ENCODE results near the gene FAM72C. TPM values are rescaled to one million over a fixed set of nuclear protein-coding genes. Genes with fewer than 3 reads are reported as not detected.
"Not testable (repeated sequence)": the region's sequence is repeated elsewhere in the genome, so short reads cannot be mapped to it uniquely, and the experiment has no call there.

FAM72C gene
- under 1 TPM in 1 of 4 donors, not detected in 3; 0.13 TPM for total RNA-seq
- under 1 TPM in 1 of 3 donors, not detected in 2; 0.05 TPM for polyA plus RNA-seq
- long read RNA-seq, donor 1: 0 reads
- long read RNA-seq, donor 2: 0 reads

DNA sequence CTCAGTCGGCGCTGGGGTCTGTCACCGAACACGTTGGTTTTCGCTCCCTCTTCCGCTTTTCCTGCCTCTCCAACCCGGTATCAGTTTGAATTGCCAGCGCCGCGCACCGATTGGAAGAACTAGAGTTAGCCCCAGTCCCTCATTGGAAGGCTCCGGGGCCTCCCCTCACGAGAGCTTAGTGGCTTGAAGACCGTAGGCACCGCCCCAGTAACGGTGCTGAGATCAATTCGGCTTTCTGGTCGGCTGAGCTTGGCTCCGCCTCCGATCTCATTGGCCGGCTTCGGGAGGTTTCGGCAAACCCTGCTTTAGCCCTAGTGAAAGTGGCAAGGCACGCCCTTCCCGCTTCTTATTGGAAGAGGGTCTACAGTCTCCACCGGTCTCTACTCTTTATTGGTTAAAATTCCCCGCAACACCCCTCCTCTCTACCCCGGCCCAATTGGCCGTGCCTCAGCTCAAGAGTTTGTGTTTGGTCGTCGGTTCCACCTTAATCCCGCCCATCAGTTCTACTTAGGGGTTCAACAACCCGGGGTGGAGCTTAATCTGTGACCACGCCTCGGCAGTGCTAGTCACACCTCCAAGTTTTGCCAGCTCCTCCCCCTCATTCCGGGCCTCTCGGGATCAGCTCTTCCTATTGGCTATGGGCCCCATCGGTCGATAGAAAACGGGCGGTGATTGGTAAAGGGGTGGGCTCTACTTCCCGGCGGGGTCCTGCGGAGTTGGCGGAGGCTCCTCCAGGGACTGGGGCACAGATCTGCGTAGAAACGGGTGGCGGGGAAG lies at the start of gene FAM72C:
TSS of gene FAM72C (minus strand) at position 63 of the 777 bp plus-strand sequence. CDS start 845 bp downstream, outside the sequence.
- H3K27me3 ChIP-seq (ENCODE audit: insufficient read depth in 3 of 3, low read length in 2 of 3); H3K27ac ChIP-seq; H3K4me1 ChIP-seq; H3K4me3 ChIP-seq; H3K9me3 ChIP-seq; DNase-seq; H3K36me3 ChIP-seq (ENCODE audit: insufficient read depth in 1 of 2, low read depth in 1 of 2); intact Hi-C loops (cut with DNase I): not testable (repeated sequence)
- ATAC-seq: peak; percentile 91 to 93 (median 92)
- WGBS, 3 donors: no CpG with 5 or more reads among the region's 48 CpGs

- intact Hi-C loops (cut with DNase I); H3K9me3 ChIP-seq; H3K27me3 ChIP-seq (ENCODE audit: insufficient read depth in 3 of 3, low read length in 2 of 3); H3K4me1 ChIP-seq; H3K36me3 ChIP-seq (ENCODE audit: insufficient read depth in 1 of 2, low read depth in 1 of 2); DNase-seq; H3K27ac ChIP-seq; ATAC-seq; H3K4me3 ChIP-seq: not testable (repeated sequence)
- WGBS, 3 donors: no CpG with 5 or more reads among the region's 3 CpGs
These were observed 48.4 kb upstream of the FAM72C start for GRCh38 chr1:144020001-144020738.

DNA sequence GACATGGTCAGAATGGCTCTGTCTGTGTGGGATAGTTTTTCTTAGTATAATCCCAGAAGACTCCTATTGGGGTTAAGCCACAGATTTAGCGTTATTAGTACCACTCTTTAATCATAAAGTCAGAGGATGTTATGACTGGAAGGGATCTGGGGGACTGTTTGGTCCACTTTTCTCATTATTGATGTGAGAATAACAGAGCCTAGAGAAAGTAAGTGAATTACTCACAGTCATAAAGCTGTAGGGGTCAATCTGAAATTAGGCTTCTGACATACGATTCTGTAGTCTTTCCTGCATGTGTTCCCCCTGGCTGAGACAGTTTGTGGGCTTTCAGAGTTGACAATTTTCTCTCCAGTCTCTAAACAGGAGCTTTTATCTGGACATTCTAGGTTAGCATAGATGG lies 47.3 kb upstream of the FAM72C start:
- intact Hi-C loops (cut with DNase I); H3K27me3 ChIP-seq (ENCODE audit: insufficient read depth in 3 of 3, low read length in 2 of 3); H3K9me3 ChIP-seq; H3K4me3 ChIP-seq; ATAC-seq; H3K27ac ChIP-seq; DNase-seq; H3K36me3 ChIP-seq (ENCODE audit: insufficient read depth in 1 of 2, low read depth in 1 of 2); H3K4me1 ChIP-seq: not testable (repeated sequence)
- WGBS, 3 donors: no CpG with 5 or more reads among the region's 2 CpGs

GRCh38 chr1:144015180-144015966 lies 43.6 kb upstream of the FAM72C start:
- peak in 3 of 4 donors; percentile 32 to 52 (median 44) for ATAC-seq
- H3K9me3 ChIP-seq; intact Hi-C loops (cut with DNase I); H3K36me3 ChIP-seq (ENCODE audit: insufficient read depth in 1 of 2, low read depth in 1 of 2); H3K4me3 ChIP-seq; H3K27ac ChIP-seq; H3K4me1 ChIP-seq; H3K27me3 ChIP-seq (ENCODE audit: insufficient read depth in 3 of 3, low read length in 2 of 3); DNase-seq: not testable (repeated sequence)
- WGBS, 3 donors: 4 to 23% (median 13%) methylated on average over 2 to 3 of the region's 8 CpGs

DNA sequence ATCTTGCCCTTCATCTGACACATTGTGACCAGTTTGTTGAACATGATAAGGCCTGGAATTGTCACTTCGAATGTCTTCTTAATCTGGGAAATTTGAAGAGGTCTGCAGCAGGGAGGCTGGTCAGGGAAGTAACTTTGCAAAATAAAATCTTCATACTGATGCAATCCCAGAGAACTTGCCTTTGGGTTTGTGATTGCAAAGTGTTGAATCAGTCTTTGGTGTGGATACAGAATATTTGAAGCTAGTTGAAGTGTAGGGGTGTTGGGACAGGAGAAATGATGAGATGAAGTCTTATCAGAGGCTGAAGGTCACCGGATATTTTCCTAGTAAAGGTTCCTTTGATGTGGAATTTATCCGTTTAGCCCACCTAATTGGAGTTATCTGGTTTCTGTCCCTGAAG lies 42.7 kb upstream of the FAM72C start:
- H3K4me1 ChIP-seq; DNase-seq; intact Hi-C loops (cut with DNase I); H3K36me3 ChIP-seq (ENCODE audit: insufficient read depth in 1 of 2, low read depth in 1 of 2); H3K27me3 ChIP-seq (ENCODE audit: insufficient read depth in 3 of 3, low read length in 2 of 3); H3K4me3 ChIP-seq; ATAC-seq; H3K9me3 ChIP-seq; H3K27ac ChIP-seq: not testable (repeated sequence)
- no CpG with 5 or more reads among the region's 3 CpGs for WGBS, 3 donors

DNA sequence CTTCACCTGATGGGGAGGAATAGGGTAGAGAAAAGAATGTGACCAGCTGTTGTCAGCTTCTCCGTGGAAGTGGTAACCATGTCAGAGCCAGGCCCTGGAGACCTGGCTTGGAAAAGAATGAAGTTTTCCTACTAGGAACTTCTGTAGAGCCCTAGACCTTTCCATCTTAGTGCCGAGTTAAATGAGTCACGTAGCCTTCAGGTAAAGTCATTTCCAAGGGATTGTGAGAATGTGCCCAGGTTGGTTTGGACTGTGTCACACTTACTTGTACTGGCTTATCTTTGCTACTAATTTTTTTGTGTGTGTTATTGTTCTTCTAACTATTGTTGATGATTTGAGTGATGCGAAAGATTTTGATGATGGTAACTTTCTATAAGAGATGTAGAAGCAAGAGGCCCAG lies 42.3 kb upstream of the FAM72C start:
- H3K9me3 ChIP-seq; DNase-seq; H3K4me1 ChIP-seq; H3K36me3 ChIP-seq (ENCODE audit: insufficient read depth in 1 of 2, low read depth in 1 of 2); H3K27me3 ChIP-seq (ENCODE audit: insufficient read depth in 3 of 3, low read length in 2 of 3); H3K4me3 ChIP-seq; intact Hi-C loops (cut with DNase I); H3K27ac ChIP-seq; ATAC-seq: not testable (repeated sequence)
- no CpG with 5 or more reads among the region's 4 CpGs for WGBS, 3 donors

DNA sequence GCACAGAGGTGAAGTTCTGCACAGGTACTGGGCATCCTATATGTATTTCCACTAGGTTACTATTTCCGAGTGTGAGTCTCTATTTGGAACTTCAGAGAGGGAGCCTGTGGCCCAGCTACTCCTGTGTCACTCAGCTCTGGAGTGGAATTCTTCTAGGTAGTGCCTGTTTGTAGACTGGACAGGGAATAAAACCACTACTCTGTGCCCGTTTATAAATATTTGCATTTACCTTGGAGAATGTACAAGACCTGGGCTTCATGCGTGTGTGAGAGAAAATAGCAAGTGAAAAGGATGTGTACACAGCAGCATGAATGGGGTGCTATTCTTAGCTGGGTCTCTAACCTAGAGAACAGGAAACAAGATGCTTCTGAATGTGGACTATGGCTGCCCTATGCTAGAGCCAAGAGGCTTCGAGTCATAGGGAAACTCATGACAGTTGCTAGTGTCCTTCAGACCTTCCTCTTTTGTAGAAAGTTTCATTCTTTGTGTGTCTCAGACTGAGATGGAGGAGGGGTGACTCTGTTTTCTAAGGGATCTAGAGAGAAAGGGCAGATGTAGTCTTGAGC lies 40.5 kb upstream of the FAM72C start:
- H3K27ac ChIP-seq; H3K4me1 ChIP-seq; H3K4me3 ChIP-seq; H3K36me3 ChIP-seq (ENCODE audit: insufficient read depth in 1 of 2, low read depth in 1 of 2); H3K27me3 ChIP-seq (ENCODE audit: insufficient read depth in 3 of 3, low read length in 2 of 3); H3K9me3 ChIP-seq; intact Hi-C loops (cut with DNase I); DNase-seq: not testable (repeated sequence)
- no CpG with 5 or more reads among the region's 4 CpGs for WGBS, 3 donors
- peak; percentile 65 to 80 (median 72) for ATAC-seq

DNA sequence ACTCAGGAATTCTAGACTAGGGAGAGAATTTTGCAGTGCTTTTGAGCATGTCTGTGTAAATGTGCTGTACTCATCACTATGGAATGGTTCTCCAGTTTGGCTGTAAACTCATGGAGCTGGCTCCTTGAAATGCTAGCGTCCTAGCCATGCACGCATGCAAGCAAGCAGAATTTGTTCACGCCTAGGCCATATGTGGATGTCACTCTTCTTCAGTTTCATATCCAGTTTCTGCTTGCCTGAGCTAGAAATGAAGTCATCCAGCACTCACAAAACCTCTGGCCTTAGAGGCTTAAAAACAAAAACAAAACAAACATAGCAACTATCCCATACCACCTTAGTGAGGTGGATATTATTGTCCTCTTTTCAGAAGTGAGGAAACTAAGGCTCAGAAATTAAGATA lies 37.6 kb upstream of the FAM72C start:
- H3K4me3 ChIP-seq; H3K4me1 ChIP-seq; DNase-seq; H3K9me3 ChIP-seq; H3K27ac ChIP-seq; H3K27me3 ChIP-seq (ENCODE audit: insufficient read depth in 3 of 3, low read length in 2 of 3); H3K36me3 ChIP-seq (ENCODE audit: insufficient read depth in 1 of 2, low read depth in 1 of 2); intact Hi-C loops (cut with DNase I): not testable (repeated sequence)
- no CpG with 5 or more reads among the region's 3 CpGs for WGBS, 3 donors
- peak in 2 of 4 donors; percentile 34 to 42 for ATAC-seq

DNA sequence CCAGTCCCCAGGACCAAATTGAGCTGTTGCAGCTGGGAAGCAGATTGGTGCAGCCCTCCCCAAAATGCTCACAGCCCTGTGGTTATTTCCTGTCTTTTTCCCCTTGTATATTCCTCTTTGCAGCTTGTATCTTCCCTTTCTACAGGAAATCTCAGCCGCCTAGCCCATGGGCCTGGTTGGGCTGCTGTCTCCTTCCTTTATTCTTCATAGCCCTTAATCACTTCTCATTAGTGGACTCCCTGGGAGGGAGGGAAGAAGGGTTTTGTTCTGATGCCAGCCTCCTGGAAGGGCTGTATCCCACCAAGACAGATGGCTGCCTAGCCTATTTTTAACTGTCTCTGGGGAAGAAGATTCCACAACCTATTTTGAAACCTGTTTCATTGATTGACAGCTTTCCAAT lies 32.5 kb upstream of the FAM72C start:
- H3K4me1 ChIP-seq; H3K9me3 ChIP-seq; DNase-seq; ATAC-seq; intact Hi-C loops (cut with DNase I); H3K36me3 ChIP-seq (ENCODE audit: insufficient read depth in 1 of 2, low read depth in 1 of 2); H3K27me3 ChIP-seq (ENCODE audit: insufficient read depth in 3 of 3, low read length in 2 of 3); H3K27ac ChIP-seq; H3K4me3 ChIP-seq: not testable (repeated sequence)
- WGBS, 3 donors: no CpG with 5 or more reads among the region's 1 CpG

DNA sequence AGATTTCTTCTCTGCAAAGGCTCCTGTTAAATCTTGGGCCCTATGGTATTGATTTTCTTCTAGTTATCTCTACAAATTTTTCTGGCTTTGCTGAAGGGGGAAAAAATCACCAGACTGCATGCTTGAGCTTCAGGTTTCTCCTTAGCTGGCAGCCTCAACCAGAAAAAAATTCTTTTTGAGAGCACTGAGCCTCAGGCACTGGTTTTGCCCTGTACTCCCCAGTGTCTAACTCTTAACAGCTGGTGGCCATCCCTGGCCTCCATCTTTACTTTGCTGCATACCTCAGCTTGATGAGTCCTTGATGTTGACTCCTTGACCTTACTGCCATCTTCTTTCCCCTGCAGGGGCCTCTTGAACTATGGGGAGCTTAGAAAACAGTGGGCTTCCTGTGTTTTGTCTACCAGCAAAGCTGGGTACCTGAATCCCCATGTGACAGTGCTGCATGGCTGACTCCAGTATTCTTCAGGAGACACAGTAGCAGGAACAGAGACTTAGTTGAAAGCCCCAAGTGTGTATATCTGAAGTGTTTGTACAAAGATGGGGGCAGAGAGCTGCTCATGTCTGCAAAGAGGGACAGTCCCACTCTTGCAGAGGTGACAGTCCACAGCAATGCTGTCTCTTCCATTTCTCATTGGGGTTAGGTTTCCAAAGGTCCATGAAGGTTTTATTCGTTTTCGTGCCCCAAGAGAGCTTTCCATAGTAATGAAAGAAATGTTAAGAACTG lies 31.7 kb upstream of the FAM72C start:
- no CpG with 5 or more reads among the region's 2 CpGs for WGBS, 3 donors
- not testable (repeated sequence) for H3K9me3 ChIP-seq

More for the DNA sequence above, 31.7 kb upstream of the FAM72C start:
- H3K4me3 ChIP-seq; DNase-seq; H3K27me3 ChIP-seq (ENCODE audit: insufficient read depth in 3 of 3, low read length in 2 of 3); H3K4me1 ChIP-seq; intact Hi-C loops (cut with DNase I); H3K36me3 ChIP-seq (ENCODE audit: insufficient read depth in 1 of 2, low read depth in 1 of 2); H3K27ac ChIP-seq; ATAC-seq: not testable (repeated sequence)

Data from psoas muscle (tissue), 8 donors.